AG09319 (cell line): ENCODE results near the gene ABCG5.

Source experiments
- DNase-seq: peaks from one replicate; pipeline ENCODE4 v3.0.0-alpha.2; 2010; ENCODE audit warnings: low read depth; ENCODE audit errors: extremely low read depth
- TF ChIP-seq, protein P1 (sequence below): IDR thresholded peaks from 2 replicates; pipeline ENCODE4 v1.5.1; 2011; ENCODE audit warnings: low read depth, mild to moderate bottlenecking, inconsistent platforms, low read length, moderate library complexity

ABCG5 gene

DNA sequence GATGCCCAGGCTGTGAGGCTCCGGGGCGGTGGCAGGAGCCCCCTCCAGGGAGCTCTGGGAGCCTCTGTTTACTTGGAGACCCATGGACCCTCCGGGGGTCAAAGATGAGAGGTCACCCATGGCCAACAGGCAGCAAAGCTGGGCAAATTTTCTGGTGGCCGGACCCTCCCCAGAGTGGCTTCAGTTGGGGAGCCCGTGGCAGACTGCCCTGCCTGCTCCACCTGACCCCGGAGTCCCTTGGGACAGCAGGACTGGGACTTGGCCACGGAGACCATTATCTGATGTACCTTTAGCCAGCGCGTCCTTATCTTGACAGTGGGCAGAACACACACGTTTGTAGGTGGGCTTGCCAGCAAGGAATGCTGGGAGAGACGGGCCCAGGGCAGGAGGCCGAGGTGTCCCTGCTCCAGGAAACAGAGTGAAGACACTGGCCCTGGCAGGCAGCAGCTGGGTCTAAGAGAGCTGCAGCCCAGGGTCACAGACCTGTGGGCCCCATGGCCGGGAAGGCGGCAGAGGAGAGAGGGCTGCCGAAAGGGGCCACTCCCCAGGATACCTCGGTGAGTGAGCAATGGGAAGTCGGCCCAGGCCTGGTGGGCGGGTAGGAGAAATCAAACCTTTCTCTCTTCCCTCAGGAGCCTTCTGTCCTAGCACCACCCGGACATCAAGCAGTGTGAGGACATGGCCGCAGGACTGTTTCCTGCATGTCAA lies at the start of gene ABCG5, which contains the start of gene ABCG8:
ABCG5 (minus strand) TSS at position 280 of the 708 bp plus-strand sequence; CDS start at position 120, 160 bp downstream.
ABCG8 (plus strand) TSS at position 412 of the 708 bp plus-strand sequence; CDS start at position 495, 83 bp downstream.
- TF ChIP-seq, protein P1, sequence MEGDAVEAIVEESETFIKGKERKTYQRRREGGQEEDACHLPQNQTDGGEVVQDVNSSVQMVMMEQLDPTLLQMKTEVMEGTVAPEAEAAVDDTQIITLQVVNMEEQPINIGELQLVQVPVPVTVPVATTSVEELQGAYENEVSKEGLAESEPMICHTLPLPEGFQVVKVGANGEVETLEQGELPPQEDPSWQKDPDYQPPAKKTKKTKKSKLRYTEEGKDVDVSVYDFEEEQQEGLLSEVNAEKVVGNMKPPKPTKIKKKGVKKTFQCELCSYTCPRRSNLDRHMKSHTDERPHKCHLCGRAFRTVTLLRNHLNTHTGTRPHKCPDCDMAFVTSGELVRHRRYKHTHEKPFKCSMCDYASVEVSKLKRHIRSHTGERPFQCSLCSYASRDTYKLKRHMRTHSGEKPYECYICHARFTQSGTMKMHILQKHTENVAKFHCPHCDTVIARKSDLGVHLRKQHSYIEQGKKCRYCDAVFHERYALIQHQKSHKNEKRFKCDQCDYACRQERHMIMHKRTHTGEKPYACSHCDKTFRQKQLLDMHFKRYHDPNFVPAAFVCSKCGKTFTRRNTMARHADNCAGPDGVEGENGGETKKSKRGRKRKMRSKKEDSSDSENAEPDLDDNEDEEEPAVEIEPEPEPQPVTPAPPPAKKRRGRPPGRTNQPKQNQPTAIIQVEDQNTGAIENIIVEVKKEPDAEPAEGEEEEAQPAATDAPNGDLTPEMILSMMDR, result no peak
- DNase-seq, result no peak

DNA sequence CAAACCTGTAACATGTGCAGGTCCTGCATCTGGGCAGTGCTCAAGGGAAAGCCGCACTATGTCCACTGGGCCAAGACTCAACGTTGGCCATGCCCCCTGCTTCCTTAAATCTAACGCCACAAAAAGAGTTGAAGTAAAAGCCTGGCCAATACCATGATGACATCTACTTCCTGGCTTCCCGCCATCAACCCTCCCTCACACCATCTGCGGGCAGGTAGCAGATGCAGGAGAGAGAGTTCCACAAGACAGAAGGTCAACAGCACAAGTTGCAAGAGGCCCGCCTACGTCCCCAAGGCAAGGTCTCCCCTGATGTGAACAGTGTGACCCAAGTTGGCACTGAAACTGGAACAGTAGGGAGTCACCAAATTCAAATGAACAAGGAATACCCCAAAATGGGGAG lies 48.5 kb upstream of the ABCG5 start:
- no peak for DNase-seq
- TF ChIP-seq, protein P1, result no peak

DNA sequence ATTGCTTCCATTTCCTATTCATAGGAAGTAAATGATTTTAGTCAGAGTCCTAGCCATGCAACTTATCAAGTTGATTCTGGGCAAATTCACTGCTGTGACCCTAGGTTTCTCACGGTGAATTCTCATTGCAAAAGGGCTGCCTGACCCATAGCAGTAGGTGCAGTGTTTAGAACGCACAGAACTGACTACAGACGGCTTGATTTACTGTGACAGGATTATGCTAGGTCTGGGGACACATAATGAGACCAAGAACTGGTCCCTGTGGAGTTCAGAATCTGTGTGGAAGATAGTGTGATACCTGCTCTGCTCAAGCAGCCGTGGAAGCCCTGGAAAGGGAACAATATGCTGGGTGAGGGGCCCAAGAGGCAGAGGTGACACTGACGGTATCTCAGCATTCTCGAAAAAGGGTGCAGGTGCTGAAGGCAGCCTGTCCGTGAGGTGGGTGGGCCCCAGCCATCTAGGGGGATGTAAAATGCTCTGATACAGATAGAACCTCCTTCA lies 46.5 kb upstream of the ABCG5 start:
- TF ChIP-seq, protein P1, result no peak

DNA sequence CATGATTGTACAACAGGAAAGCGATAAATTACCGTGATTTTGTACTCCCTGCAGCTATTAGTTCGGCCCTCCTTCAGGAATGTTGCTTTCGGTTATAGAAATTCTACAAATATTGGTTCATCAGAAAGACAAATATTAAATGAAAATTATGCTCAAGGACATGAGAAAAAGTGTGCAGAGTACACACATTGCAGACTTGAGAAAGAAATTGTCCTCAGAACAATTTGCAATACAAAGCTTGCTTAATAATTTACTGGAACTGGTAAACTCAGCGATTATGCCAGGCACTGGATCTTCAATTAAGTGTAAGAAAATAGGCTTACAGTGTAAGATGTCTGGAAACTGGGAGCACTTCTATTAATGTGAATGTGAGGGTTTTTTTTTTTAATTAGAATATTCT lies 46.0 kb upstream of the ABCG5 start:
- TF ChIP-seq, protein P1, result no peak
- DNase-seq, result no peak

More for the DNA sequence above, 46.5 kb upstream of the ABCG5 start:
- no peak for DNase-seq

DNA sequence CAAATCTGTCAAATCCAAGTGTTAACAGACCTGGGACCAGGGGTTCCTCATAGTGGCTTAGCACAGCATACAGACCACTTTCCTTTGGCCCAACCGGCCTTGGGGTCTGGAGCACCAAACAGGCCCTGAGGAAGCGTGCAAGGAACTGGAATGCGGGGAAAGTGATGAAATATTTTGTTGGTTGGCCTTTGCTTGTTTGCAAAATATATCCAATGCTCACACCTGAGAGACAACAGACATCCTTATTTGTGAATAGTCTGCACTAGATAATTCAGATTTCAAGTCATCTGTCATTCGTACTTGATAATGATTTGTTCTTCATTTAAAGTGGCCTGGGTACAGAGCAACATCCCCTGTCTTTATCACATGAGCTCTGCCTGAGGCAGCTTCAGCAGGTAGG lies 43.7 kb upstream of the ABCG5 start:
- DNase-seq, result no peak
- TF ChIP-seq, protein P1, result no peak

DNA sequence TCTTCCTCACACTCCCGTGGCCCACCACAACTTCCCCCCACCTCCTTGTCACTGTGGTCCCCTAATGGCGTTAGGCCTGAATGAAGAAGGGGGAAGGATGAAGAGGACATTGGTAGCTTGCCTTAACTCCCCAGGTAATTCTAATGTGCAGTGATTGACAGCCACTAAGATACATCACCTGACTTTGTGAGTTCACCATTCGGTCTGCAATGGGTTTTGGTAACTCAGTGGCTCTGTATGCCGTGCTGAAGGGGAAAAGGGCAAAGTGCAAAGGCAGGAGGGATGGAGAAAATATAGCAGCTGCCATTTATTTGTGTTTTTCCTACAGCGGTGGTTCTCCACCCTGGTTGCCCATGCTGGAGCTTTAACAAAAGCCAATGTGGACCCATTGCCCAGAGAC lies 42.3 kb upstream of the ABCG5 start:
- no peak for DNase-seq
- TF ChIP-seq, protein P1, result no peak

DNA sequence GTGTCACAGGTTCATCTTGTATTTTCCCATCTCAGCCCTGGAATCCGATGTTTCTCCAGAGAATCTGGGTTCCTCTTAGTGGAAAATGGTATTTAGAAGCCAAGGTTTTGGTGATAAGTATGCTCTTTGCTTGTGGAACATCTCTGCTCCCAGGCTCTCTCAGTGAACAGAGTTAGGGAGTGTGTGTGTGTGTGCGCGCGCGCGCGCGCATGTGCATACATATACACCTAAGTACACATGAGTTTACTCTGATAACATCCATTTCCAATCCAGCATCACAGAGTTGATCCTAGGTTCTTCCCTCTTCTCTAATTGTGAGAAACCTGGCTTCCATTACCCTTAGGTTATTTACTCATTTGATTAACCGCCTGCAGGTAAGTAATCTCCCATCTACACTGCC lies 41.8 kb upstream of the ABCG5 start:
- TF ChIP-seq, protein P1, result no peak
- no peak for DNase-seq
